RKO (cell line): Measurements from ENCODE around the gene TFEC.
"Not testable (repeated sequence)": the region's sequence is repeated elsewhere in the genome, so short reads cannot be mapped to it uniquely, and the experiment has no call there.

Experiments used
- DNase-seq: peaks from one replicate; pipeline ENCODE4 v3.0.0-alpha.2; 2016; ENCODE audit warnings: low spot score

The TFEC gene

GRCh38 chr7:115929736-115930135, 100.8 kb downstream of the TFEC start:
- not testable (repeated sequence) for DNase-seq

GRCh38 chr7:115924411-115924810, 106.2 kb downstream of the TFEC start:
- DNase-seq: no peak

GRCh38 chr7:115920367-115920766, 110.2 kb downstream of the TFEC start:
- DNase-seq: no peak

GRCh38 chr7:115914951-115915350, 115.6 kb downstream of the TFEC start:
- no peak for DNase-seq

GRCh38 chr7:115911465-115911864, 119.1 kb downstream of the TFEC start:
- no peak for DNase-seq

- DNase-seq: peak; percentile 79
Observed at GRCh38 chr7:115910541-115911164, 119.9 kb downstream of the TFEC start.

- no peak for DNase-seq
Observed at GRCh38 chr7:115906731-115907130, 123.8 kb downstream of the TFEC start.

- no peak for DNase-seq
Observed at GRCh38 chr7:115889669-115889984, 140.9 kb downstream of the TFEC start.

- DNase-seq: no peak
Observed at GRCh38 chr7:115888981-115889668, 141.4 kb downstream of the TFEC start.

GRCh38 chr7:115885550-115885949, 145.0 kb downstream of the TFEC start:
- no peak for DNase-seq
